ENCODE data around the gene CELF5.
"Not testable (repeated sequence)": the region's sequence is repeated elsewhere in the genome, so short reads cannot be mapped to it uniquely, and the experiment has no call there.

CELF5 gene

DNA sequence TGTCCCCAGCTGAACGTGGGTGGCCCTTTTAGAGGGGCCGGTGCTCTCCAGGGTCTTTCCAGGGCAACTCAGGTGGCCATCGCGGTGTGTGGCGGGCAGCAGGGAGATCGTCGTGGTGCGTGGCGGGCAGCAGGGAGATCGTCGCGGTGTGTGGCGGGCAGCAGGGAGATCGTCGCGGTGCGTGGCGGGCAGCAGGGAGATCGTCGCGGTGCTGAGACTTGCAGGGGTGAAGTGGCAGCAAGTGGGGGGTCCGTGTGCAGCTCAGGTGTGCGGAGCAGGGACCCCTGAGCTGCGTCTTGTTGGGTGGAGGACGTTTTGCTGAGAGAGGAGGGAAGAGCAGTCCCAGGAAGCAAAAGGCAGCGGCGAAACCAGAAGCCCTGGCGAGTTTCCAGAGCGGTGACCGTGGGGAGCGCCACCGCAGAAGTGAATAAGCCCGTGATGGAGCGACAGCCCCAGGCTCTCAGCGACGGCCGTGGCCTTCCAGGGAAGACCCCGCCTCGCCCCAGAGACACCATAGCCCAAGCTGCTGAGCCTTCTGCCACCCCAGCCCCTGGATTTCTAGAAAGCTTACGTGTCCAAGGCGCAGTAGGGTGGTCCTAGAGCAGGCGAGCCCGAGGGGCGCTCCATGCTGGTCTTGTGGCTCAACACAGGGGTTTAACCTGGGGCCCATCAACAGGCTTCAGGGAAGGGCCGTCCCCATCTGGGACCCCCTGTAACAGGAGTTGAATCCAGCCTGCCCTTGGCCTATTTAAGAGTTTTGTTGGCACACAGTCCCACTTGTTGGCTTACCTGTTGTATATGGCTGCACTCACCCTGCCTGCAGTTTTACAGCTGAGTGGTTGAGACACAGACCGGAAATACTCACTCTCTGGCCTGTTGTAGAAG, 33.3 kb upstream of the CELF5 start:
- DNase-seq: no peak

DNA sequence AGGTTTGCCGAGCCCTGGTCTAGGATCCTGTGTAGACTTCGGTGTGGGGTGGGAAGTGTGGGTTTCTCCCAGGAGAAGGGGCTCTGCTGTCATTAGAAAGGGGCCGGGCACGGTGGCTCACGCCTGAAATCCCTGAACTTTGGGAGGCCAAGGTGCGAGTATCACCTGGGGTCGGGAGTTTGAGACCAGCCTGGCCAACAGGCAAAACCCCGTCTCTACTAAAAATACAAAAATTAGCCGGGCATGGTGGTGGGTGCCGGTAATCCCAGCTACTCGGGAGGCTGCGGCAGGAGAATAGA, 32.7 kb upstream of the CELF5 start:
- DNase-seq: not testable (repeated sequence)

DNA sequence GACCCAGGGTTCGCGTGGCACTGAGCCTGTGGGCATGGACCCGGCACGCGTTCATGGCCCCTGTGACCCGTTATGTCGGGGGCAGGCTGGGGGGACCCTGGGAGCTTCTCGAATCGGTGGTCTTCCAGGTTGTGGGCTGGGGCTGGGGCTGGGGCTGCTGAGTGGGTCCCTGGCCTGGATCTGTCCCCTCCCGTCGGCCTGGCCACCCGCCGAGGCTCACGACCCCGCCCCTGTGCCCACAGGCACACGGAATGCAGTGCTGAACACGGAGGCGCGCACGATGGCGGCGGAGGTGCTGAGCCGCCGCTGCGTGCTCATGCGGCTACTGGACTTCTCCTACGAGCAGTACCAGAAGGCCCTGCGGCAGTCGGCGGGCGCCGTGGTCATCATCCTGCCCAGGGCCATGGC, 32.2 kb upstream of the CELF5 start:
- no peak for DNase-seq

DNA sequence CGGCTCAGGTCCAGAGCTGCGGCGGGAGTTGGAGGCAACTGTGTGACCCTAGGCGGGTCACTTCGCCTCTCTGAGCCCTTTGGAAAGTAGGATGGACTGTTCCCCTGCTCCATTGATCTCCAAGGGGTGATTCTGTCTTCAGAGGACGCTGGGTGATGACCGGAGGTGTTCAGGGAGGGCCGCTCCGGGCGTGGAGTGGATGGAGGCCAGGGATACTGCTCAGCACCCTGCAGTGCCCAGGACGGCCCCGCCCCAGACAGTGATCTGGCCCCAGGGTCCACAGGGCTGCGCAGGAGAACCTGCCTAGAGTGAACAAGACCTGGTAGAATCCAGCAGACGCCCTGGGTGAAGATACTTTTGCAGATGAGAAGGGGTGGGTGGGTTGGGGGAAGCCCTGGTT, 31.8 kb upstream of the CELF5 start:
- DNase-seq: no peak

DNA sequence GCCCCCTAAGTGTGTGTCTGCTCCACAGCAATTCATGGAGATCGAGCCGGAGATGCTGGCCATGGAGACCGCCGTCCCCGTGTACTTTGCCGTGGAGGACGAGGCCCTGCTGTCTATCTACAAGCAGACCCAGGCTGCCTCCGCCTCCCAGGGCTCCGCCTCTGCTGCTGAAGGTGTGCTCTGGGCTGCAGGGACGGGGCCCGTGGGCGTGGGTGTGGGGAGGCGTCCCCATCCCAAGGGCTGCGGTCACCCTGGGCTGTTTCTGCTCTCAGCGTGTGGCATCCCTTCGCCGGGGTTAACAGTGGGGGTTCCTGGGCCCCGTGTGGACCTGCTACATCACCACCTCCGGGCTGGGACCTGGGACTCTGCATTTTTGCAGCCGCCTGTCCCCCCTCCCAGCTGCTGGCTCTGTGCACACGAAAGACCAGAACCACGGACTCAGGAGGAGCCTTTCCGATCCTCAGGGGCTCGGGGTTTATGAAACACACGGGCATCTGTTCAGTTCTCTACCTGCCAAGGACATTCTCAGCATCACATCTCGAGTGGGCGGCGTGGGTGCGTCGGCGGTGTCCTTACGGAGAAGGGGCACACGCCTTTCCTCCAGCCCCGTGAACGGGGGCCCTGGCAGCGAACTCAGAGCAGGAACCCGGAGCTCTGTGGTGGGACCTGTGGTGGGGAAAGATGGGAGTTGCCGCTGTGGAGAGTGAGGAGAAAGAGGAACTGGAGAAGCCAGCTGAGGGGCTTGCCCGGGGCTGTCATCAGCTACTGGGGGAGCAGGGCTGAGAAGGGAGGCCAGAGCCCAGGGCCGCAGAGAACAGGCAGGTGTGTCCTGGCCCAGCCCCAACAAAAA, 31.0 kb upstream of the CELF5 start:
- no peak for DNase-seq

DNA sequence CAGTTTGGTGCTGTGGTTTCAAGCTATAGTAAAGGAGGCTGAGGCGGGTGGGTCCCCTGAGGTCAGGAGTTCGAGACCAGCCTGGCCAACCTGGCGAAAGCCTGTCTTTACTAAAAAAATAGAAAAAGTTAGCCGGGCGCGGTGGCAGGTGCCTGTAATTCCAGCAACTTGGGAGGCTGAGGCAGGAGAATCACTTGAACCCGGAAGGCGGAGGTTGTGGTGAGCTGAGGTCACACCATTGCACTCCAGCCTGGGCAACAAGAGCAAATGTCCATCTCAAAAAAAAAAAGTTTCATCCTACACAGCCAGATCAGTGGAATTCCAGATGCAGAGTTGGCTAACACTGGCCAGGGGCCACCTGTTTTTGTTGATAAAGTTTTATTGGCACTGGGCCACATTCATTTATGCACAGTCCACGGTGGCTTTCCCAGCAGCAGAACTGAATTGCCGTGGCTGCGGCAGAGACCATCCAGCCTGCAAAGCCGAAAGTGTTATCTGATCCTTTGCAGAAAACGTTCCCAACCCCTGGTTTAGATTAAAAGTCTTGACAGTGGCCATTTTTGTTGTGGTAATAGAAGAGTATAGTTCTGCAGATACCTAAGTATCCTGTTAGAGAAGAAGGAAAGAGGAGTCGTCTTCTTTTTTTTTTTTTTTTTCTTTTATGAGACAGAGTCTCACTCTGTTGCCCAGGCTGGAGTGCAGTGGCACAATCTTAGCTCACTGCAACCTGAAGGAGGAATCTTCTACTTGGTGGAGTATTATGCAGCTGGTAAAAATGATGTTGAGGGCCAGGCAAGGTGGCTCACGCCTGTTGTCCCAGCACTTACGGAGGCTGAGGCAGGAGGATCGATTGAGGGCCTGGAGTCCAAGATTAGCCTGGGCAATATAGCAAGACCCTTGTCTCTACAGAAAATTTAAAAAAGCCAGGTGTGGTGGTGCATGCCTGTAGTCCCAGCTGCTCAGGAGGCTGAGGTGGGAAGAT, 30.1 kb upstream of the CELF5 start:
- DNase-seq: no peak

DNA sequence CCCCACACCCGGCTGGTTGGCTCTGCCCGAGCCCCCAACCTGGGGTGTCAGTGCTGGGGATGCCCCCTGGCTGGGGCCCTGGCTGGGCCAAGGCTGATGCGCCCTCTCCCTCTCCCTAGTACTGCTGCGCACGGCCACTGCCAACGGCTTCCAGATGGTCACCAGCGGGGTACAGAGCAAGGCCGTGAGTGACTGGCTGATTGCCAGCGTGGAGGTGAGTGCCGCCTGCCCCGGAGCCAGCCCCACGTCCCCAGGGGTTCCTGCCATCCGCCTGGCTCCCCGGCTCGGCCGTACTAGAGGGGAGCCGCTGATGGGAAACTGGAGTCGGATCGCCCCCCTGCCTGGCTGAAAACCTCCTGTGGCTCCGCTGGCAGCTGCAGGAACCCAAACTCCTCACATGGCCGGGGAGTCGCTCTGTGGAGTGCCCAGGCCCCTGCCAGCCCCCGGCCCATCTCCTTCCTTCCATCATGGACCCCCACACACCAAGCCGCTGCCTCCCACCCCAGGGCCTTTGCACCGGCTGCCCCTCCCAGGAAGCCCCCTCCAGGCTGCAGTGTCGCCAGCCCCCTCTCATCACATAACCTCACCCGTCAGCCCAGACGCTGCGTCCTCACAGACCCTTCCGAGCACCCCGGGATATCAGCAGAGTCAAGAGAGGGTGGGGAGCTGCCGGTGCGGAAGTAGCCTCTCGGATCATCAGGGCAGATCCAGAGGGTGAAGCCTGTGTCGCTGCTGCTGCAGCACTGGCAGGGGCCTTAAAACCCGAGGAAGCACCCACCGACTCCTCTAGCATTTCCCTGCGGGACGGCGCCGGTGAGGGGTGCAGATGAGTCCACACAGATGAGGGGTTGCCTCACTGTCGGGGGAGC, 28.2 kb upstream of the CELF5 start:
- DNase-seq: no peak

DNA sequence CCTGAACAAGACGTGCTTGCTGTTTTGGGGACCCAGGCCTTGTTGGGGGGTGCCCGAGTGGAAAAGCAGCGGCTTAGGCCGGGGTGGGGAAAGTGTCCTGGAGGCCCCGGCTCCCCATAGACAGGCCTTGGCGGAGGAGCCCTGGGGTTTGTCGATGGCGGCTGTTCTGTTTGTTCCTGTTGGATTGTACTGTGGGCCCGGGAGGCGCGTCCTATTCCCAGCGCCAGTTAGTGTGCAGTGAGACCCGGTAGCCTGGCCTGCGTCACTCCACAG, 27.6 kb upstream of the CELF5 start:
- no peak for DNase-seq

DNA sequence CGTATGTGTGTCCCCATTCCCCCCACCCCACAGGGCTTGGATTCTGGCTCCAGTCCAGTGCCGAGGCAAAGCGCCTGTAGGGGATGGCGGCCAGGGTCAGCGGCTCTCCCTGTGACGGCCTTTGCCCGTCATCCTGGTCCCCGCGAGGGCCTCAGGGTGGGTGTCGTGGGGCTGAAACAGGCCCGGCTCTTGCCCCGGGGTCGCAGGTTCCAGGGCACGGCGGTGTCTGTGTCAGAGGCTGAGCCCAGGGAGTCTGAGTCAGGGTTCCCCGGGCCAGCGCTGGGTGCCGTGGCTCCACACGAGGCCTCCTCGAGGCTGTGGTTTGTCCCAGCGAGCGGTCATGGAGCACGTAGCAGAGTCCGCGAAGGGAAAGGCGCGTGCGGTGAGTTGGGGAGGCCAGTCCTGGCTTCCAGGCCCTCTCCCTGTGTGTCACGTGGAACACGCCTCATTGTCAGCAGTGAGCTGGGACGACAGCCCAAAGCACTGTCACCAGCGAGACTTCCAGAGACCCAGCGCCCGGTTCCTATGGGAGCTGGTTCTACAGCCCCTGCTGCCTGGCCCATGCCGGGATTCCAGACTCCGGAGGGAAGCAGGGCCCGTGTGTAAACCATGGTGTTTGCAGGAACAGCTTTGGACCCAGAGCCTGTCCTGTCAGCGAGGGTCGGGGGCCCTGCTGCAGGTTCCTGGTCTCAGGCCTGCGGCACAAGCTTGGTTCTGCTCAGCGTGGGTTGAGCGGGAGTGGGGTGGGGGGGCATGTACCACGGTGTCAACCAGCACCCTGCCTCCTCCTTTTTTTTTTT, 25.4 kb upstream of the CELF5 start:
- no peak for DNase-seq

DNA sequence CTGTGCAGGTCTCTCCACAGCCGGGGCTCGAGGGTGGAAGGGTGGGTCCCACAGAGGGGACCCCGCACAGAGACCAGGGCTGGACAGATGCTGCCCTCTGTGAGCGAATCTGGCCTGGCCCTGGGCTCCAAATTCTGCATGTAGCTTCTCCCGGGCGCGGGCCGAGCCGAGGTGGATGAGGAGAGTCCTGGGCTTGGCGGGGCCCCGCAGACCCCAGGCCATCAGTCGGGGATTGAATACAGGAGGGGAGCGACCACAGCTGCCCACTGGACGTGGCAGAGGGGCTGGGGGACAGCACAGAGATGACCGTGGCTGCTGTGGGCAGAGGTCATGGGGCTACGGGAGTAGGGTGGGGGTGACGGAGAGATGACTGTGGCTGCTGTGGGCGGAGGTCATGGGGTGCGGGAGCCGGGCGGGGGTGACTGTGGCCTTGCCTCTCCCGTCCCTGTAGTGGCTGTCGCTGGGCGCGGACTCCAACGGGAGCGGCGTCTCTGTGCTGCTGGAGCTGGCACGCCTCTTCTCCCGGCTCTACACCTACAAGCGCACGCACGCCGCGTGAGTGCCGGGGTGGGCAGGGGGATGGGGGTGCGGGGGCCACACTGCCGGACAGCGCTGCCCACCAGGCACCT, 23.3 kb upstream of the CELF5 start:
- DNase-seq: no peak

DNA sequence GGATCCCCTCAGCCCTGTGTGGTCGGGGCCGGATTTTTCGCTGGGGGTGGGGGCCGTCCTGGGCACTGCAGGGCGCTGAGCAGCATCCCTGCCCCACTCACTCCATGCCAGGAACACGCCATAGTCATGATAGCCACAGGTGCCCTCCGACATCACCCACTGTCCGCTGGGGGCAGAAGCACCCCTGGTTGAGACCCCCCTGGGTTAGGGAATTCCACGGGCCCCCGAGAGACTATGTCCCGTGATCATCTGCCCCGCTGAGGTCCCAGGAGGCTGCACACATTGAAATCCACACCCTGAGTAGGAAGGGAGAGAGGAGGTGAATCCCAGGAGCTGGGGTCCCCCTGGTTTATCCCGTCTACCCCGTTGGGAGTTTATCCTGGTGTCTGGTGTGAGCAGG, 22.6 kb upstream of the CELF5 start:
- DNase-seq: no peak

DNA sequence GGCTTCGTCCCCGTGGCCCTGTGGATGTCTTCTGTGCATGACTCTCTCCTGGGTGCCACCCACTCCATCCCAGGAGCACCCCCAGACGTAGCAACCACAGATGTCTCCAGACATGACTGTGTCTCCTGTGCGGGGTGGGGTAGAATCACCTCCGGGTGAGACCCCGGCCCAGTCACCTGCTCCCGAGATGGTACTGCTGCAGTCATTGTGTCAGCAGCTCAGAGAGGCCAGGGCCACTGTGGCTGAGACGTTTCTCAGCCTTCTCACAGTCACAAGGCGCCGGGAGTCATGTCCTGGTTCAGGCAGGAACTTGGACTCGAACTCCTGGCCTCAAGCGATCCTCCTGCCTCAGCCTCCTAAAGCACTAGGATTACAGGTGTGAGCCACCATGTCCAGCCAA, 22.1 kb upstream of the CELF5 start:
- no peak for DNase-seq

DNA sequence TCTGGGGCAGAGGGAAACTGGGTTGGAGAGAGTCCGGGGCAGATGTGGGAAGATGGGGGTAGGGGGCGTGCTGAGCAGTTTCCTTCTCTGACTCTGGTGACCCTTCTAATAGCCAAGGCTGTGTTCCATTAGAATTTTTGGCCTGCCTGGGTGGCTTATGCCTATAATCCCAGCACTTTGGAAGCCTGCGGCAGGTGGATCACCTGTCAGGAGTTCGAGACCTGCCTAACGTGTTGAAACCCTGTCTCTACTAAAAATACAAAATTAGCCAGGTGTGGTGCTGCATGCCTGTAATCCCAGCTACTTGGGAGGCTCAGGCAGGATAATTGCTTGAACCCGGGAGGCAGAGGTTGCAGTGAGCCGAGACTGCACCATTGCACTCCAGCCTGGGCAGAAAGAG, 21.6 kb upstream of the CELF5 start:
- DNase-seq: not testable (repeated sequence)

DNA sequence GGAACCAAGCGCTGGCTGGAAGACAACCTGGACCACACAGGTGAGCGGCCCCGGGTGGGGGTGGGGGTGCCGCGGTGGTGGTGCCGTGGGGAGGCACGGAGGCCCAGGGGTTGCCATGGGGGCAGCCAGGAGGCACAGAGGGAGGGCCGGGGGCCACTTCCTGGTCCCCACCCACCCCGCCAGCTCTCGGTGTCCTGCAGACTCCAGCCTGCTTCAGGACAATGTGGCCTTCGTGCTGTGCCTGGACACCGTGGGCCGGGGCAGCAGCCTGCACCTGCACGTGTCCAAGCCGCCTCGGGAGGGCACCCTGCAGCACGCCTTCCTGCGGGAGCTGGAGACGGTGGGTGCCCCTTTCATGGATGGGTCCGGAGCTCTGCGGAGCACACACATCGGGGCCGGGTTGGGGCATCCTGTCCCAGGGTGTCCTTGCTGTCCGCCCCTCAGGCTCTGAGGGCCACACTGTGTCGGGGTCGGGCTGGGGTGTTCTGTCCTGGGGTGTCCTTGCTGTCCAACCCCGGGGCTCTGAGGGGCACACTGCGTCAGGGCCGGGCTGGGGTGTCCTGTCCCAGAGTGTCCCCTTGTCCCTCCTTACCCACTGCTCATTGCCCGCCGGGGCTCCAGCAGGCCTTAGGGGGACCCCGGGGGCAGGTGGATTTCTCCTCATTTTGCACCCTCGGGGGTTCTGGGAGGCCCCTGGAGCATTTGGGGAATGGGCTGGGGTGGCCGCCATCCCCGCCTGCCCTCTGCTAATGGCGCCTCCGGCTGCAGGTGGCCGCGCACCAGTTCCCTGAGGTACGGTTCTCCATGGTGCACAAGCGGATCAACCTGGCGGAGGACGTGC, 20.4 kb upstream of the CELF5 start:
- DNase-seq: no peak

DNA sequence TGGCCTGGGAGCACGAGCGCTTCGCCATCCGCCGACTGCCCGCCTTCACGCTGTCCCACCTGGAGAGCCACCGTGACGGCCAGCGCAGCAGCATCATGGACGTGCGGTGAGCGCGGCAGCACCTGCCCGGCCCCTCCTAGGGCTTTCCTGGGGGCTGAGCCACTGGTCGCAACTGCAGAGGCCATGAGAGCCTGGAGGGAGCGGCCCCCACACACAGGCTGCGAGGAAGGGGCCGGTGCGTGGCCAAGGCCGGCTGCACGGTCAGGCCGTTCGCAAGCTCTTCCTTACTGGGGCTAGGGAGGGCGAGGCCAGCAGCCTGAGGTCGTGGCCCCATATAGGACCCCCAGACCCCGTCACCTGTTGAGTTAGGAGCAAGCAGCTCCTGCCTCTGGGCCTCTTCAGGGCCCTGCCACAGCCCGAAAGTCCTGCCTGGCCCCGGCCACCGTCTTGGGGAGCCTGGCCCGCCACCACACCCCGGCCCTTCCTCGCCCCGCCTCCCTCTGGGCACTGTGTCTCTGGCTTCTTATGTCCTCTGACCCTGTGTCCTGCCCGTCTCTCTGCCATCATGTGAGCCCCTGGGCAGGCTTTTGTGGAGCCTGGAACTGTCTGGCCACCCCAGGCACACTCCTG, 19.7 kb upstream of the CELF5 start:
- DNase-seq: no peak

DNA sequence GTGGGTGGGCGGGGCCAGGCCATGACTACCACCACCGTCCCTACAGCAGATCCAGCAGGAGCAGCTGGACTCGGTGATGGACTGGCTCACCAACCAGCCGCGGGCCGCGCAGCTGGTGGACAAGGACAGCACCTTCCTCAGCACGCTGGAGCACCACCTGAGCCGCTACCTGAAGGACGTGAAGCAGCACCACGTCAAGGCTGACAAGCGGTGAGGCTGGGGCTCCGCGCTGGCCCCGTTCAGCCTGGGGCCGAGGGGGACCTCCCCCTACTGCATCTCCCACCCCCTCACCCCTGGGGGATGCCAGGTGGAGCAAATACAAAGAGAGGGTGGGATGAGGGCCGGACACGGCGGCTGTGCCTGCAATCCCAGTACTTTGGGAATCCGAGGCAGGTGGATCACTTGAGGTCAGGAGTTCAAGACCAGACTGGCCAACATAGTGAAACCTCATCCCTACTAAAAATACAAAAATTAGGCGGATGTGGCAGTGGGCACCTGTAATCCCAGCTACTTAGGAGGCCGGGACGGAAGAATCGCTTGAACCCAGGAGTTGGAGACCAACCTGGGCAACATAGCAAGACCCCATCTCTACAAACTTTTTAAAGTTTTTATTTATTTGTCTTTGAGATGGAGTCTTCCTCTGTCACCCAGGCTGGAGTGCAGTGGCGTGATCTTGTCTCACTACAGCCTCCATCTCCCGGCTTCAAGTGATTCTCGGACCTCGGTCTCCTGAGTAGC, 18.1 kb upstream of the CELF5 start:
- DNase-seq: no peak

DNA sequence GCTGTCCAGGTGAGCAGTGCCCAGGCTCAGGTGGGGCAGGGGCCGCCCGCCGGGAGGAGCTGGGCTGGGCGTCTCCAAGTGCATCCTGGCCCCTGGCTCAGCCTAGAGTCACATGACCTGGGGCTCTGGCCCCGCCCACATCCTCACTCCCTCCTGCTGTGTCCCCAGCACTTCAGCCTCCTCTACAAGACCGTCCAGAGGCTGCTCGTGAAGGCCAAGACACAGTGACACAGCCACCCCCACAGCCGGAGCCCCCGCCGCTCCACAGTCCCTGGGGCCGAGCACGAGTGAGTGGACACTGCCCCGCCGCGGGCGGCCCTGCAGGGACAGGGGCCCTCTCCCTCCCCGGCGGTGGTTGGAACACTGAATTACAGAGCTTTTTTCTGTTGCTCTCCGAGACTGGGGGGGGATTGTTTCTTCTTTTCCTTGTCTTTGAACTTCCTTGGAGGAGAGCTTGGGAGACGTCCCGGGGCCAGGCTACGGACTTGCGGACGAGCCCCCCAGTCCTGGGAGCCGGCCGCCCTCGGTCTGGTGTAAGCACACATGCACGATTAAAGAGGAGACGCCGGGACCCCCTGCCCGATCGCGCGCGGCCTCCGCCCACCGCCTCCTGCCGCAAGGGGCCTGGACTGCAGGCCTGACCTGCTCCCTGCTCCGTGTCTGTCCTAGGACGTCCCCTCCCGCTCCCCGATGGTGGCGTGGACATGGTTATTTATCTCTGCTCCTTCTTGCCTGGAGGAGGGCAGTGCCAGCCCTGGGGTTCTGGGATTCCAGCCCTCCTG, 16.8 kb upstream of the CELF5 start:
- no peak for DNase-seq
